Gastroesophageal sphincter (tissue), 4 donors: ENCODE measurements around the gene FEM1B. TPM values are rescaled to one million over a fixed set of nuclear protein-coding genes. Genes with fewer than 3 reads are reported as not detected.
A peak's percentile ranks its signal among the peaks of the same experiment; 100 is the strongest.

Source experiments
- ATAC-seq: fragments of 150-250 bp; one replicate; pipeline ENCODE4 v1.9.1; 2016; ENCODE audit warnings: mild to moderate bottlenecking, moderate library complexity
- H3K27ac ChIP-seq, 4 donors: fragments of 200-600 bp; sonication (generic) in 3 of 4; 1 replicate in 3 of 4; 2 replicates in 1 of 4; pipeline ENCODE4 v1.5.1; 2016 to 2019
- H3K27me3 ChIP-seq: fragments of 200-600 bp; sonication (generic); one replicate; pipeline ENCODE4 v1.5.1; 2019
- H3K36me3 ChIP-seq, 2 donors: fragments of 200-600 bp; sonication (generic); one replicate each; pipeline ENCODE4 v1.5.1; 2019; ENCODE audit warnings: control low read depth in 1 of 2
- H3K4me1 ChIP-seq, 3 donors: fragments of 200-600 bp; sonication (generic); 1 replicate in 2 of 3; 2 replicates in 1 of 3; pipeline ENCODE4 v1.5.1; 2016 to 2019; ENCODE audit warnings: control low read depth in 2 of 3
- H3K4me3 ChIP-seq, 2 donors: fragments of 200-600 bp; sonication (generic); one replicate each; pipeline ENCODE4 v1.5.1; 2019; ENCODE audit warnings: mild to moderate bottlenecking in 1 of 2, moderate library complexity in 1 of 2
- H3K9me3 ChIP-seq, 3 donors: fragments of 200-600 bp; sonication (generic); one replicate each; pipeline ENCODE4 v1.5.1; 2017 to 2019; ENCODE audit warnings: control low read depth in 2 of 3
- CTCF ChIP-seq, 4 experiments: fragments of 200-600 bp in 2 of 4; fragments of 450-650 bp in 2 of 4; sonication (generic) in 1 of 4; IDR thresholded peaks; one replicate each; pipeline ENCODE4 v1.5.1; 2017 to 2019; ENCODE audit warnings: antibody characterized with exemption in 4 of 4, mild to moderate bottlenecking in 2 of 4, moderate library complexity in 2 of 4
- EP300 ChIP-seq: sonication (generic); formaldehyde crosslinking; IDR thresholded peaks from one replicate; pipeline ENCODE4 v1.6.1; 2017; ENCODE audit warnings: antibody characterized with exemption, mild to moderate bottlenecking
- POLR2A ChIP-seq, 2 donors: fragments of 450-650 bp; IDR thresholded peaks; one replicate each; pipeline ENCODE4 v1.6.1; 2017; ENCODE audit warnings: antibody characterized with exemption in 2 of 2, mild to moderate bottlenecking in 2 of 2, moderate library complexity in 1 of 2
- POLR2AphosphoS5 ChIP-seq: sonication (generic); formaldehyde crosslinking; IDR thresholded peaks from one replicate; pipeline ENCODE4 v1.6.1; 2017; ENCODE audit warnings: antibody characterized with exemption
- WGBS, 2 donors: methylation state at CpG; one replicate each; pipeline ENCODE4 v1.1.5; 2018; ENCODE audit warnings: low coverage in 1 of 2; 5-methylcytosine and 5-hydroxymethylcytosine counted together
- total RNA-seq, 4 donors: library from RNA; depleted of rRNA; stranded (reverse); fragments of >200 nt; gene quantifications; one replicate each; pipeline ENCODE4 v1.1.0, GENCODE V29; 2016

FEM1B gene
- total RNA-seq = 10 to 100 TPM; 64.8 to 71.7 (median 67.5) TPM

GRCh38 chr15:68277603-68278344 is at the start of gene FEM1B:
FEM1B (plus strand) TSS chr15:68277745; CDS start chr15:68278418, 673 bp downstream.
- H3K9me3 ChIP-seq = no peaks in the 10 kb centered on the region
- H3K4me1 ChIP-seq = peaks cover 0 to 66% (median 16%) of the 10 kb centered on the region in 3 donors
- H3K4me3 ChIP-seq = peak within 1 kb of the TSS; percentile 58 to 82
- peak; percentile 91 for ATAC-seq
- H3K27me3 ChIP-seq = no peaks in the 10 kb centered on the region
- no peaks in the 10 kb centered on the region for H3K36me3 ChIP-seq
- WGBS, 2 donors = no CpG with 5 or more reads among the region's 85 CpGs
- TF ChIP-seq POLR2AphosphoS5 = peak; percentile 63
- TF ChIP-seq CTCF (IDR thresholded peaks at IDR 0.05) = peak in 2 of 4 experiments; percentile 39 to 56
- peak; percentile 49 to 56 for TF ChIP-seq POLR2A (IDR thresholded peaks at IDR 0.05)
- TF ChIP-seq EP300 = no peak
- H3K27ac ChIP-seq = peak within 1 kb of the TSS; percentile 94 to 99 (median 98)

- ATAC-seq = no peak
- 29 to 61% methylated on average over 11 to 16 of the region's 25 CpGs for WGBS, 2 donors
- TF ChIP-seq CTCF (IDR thresholded peaks at IDR 0.05) (no peak), POLR2A (IDR thresholded peaks at IDR 0.05) (no peak), EP300 (no peak), POLR2AphosphoS5 (no peak)
- Histone ChIP-seq H3K4me1 (peaks cover 0 to 37% (median 13%) of the 10 kb centered on the region in 3 donors), H3K36me3 (no peaks in the 10 kb centered on the region), H3K27me3 (no peaks in the 10 kb centered on the region), H3K27ac (peak overlapping the region in 3 of 4 donors; percentile 85 to 88 (median 86)), H3K4me3 (peak overlapping the region; percentile 69 to 75), H3K9me3 (no peaks in the 10 kb centered on the region)
These were observed 49.2 kb upstream of the FEM1B start for GRCh38 chr15:68228143-68228970.

- 0% methylated on average over 2 of the region's 39 CpGs; no CpG with 5 or more reads in 1 of the 2 donors for WGBS, 2 donors
- TF ChIP-seq CTCF (IDR thresholded peaks at IDR 0.05) (no peak), POLR2A (IDR thresholded peaks at IDR 0.05) (no peak), EP300 (no peak), POLR2AphosphoS5 (no peak)
- H3K27ac ChIP-seq = peak overlapping the region; percentile 6 to 88 (median 86)
- ATAC-seq = no peak
- no peaks in the 10 kb centered on the region for H3K36me3 ChIP-seq
- H3K27me3 ChIP-seq = no peaks in the 10 kb centered on the region
- peak overlapping the region; percentile 69 to 75 for H3K4me3 ChIP-seq
- peaks cover 0 to 37% (median 13%) of the 10 kb centered on the region in 3 donors for H3K4me1 ChIP-seq
- H3K9me3 ChIP-seq = no peaks in the 10 kb centered on the region
These were observed 48.6 kb upstream of the FEM1B start for GRCh38 chr15:68228971-68229385.

GRCh38 chr15:68229386-68230156 is 48.0 kb upstream of the FEM1B start, which contains the start of gene CLN6:
CLN6 (minus strand) TSS chr15:68229728; CDS start chr15:68229584, 144 bp downstream.
- Histone ChIP-seq H3K4me1 (peaks cover 0 to 35% (median 13%) of the 10 kb centered on the region in 3 donors), H3K36me3 (no peaks in the 10 kb centered on the region), H3K9me3 (no peaks in the 10 kb centered on the region), H3K27me3 (no peaks in the 10 kb centered on the region), H3K27ac (peak within 1 kb of the TSS; percentile 6 to 88 (median 86)), H3K4me3 (peak within 1 kb of the TSS; percentile 69 to 75)
- 0% methylated on average over 3 to 6 of the region's 82 CpGs for WGBS, 2 donors
- peak; percentile 97 for ATAC-seq
- TF ChIP-seq EP300 = no peak
- TF ChIP-seq CTCF (IDR thresholded peaks at IDR 0.05) = peak in 2 of 4 experiments; percentile 7 to 25
- peak; percentile 30 to 35 for TF ChIP-seq POLR2A (IDR thresholded peaks at IDR 0.05)
- TF ChIP-seq POLR2AphosphoS5 = no peak
